CD4-positive, alpha-beta T cell treated with Interleukin-21 for 1 hour (primary cell): Measurements from ENCODE around the gene USP36.
A peak's percentile ranks its signal among the peaks of the same experiment; 100 is the strongest.
"Not testable (repeated sequence)": the region's sequence is repeated elsewhere in the genome, so short reads cannot be mapped to it uniquely, and the experiment has no call there.

Experiments used
- DNase-seq: peaks from one replicate; pipeline ENCODE4 v3.0.0-alpha.2; 2020

Gene USP36

GRCh38 chr17:78789149-78789662 lies 51.4 kb downstream of the USP36 start:
- DNase-seq = peak; percentile 35

DNA sequence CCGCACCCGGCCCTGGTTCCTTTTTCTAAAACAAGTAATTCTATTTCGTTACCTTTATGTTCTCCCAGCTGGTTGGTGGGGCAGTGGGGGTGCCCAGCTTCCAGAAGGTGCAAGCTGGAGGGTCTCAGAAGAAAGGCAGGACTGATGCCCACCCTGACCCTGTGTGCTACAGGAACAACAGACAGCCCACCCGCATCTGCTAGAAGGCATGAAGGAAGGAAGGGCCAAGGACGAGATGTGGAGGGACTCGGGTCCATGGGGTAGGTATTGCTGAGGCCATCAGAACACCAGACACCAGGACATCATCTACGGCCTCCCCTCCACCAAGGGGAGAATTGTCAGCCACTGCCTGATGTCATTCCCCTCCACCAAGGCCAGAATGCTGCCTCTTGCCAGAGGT lies 52.2 kb downstream of the USP36 start:
- no peak for DNase-seq

DNA sequence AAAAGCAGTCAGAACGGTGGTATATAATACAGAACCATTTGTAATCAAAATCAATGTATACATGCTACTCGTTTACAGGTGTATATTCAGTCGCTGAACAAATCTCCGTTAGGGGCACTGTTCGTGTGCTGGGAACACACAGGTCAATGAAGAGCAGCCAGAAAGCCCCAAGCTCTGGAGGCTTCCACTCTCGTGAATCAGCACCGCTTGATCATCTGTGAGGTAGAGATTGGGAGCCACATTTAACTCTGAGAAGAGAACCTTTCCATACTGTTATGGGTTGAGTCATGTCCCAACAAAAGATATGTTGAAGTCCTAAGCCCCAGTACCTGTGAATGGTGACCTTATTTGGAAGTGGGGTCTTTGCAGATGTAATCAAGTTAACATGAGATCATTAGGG lies 53.2 kb downstream of the USP36 start:
- no peak for DNase-seq

DNA sequence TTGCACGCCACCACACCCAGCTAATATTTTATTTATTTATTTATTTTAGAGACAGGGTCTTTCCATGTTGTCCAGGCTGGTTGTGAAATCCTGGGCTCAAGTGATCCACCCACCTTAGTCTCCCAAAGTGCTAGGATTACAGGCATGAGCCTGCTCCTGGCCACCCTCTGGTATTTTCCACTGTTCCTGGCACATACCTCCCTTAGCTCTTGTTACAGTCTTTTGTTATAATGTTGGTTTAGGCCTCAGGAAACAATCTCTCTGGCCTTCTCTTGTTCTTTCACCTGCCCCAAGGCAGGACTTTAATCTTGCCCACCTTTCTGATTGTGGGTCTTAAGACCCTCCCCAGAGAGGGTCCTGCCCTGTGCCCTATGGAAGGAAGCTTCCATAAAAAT lies 55.0 kb downstream of the USP36 start:
- no peak for DNase-seq

GRCh38 chr17:78785011-78785662 lies 55.5 kb downstream of the USP36 start:
- peak; percentile 54 for DNase-seq

DNA sequence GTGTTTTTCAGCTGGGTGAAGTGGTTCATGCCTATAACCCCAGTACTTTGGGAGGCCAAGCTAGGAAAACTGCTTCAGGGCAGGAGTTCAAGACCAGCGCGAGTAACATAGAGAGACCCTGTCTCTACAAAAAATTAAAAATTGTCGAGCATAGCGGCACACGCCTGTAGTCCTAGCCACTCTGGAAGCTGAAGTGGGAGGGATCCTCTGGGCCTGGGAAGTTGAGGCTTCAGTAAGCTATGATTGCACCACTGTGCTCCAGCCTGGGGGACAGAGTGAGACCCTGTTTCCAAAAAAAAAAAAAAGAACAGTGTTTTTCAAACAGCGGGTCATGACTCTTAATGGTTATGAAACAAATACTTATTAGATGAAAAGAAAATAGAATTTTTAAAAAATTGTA lies 56.3 kb downstream of the USP36 start:
- DNase-seq = no peak

- DNase-seq = no peak
Measured at GRCh38 chr17:78783711-78784324, 56.8 kb downstream of the USP36 start.

DNA sequence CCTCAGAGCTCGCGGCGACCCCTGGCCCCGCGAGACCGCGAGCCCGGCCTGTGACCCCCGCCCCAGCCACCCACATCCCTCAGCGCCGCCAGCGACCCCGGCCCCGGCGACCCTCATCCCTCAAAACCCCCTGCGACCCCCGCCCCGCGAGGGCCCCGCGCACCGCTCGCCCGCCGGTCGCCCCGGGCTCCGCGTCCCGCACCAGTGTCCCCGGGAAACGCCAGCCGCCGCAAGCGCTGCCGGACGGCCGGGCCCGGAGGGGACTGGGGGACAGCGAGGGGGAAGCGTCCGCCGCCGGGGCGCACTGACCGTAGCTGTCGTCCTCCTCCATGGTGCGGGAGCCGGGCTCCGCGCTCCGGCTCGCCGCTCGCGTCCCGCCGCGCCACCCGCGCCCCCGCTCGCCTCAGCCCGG lies 58.7 kb downstream of the USP36 start, which contains the start of gene CYTH1:
CYTH1 (minus strand) TSS at position 381 of the 412 bp plus-strand sequence; CDS start at position 331, 50 bp downstream.
- DNase-seq = no peak

GRCh38 chr17:78781104-78781892 lies 59.3 kb downstream of the USP36 start:
- peak; percentile 46 for DNase-seq

DNA sequence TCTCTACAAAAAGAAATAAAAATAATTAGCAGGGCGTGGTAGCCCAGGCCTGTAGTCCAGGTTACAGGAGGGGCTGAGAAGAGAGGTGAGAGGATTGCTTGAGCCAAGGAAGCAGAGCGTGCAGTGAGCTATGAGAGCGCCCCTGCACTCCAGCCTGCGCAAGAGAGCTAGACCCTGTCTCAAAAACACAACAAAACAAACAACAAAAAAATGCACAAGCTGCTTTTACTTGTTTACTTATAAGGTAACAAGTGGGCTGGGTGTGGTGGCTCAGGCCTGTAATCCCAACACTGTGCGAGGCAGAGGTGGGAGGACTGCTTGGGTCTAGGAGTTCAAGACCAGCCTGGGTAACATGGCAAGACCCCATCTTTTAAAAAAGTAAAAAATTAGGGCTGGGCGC lies 60.3 kb downstream of the USP36 start:
- DNase-seq = no peak

- DNase-seq = peak; percentile 85
Measured at GRCh38 chr17:78779850-78780249, 60.8 kb downstream of the USP36 start.

- DNase-seq = not testable (repeated sequence)
Measured at GRCh38 chr17:78779286-78779651, 61.3 kb downstream of the USP36 start.

DNA sequence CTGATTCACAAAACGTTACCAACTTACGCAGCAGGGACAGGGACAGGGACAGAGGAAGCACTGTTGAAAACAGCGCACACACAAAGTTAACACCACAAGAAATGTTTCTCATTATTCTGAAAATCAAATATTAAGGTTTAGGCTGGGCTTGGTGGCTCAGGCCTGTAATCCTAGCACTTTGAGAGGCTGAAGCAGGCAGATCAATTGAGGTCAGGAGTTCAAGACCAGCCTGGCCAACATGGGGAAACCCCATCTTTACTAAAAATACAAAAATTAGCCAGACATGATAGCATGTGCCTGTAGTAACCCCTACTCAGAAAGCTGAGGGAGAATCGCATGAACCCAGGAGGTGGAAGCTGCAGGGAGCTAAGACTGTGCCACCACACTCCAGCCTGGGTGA lies 62.7 kb downstream of the USP36 start:
- peak; percentile 64 for DNase-seq

DNA sequence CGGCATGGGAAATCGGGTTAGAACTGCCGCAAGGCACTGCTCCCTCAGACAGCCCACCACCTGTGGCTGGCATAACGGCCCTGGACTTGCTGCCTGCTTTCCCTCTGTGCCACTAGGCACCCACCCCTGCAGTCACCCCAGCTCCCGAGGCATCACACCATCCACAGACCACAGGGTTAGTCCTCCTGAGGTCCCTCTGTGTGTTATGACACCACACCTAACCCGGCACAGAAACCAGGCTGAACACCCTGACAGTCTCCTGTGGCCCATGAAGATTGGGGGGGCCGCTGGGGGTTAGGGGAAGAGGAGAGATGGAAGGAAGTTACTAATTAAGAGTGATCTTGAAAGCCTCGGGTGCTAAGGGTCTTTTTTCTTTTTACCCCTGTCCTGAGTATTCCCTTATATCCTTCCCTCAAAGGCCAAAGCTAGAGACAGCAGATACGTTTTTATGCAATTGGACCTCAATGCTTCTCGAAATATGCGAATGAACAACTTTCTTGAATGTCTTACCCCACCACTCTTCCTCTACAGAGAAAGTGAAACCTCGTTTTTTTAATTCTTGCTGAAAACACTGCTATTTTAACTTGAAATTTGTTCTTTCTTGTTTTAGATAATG lies 65.5 kb downstream of the USP36 start:
- DNase-seq = peak; percentile 73

- DNase-seq = no peak
Measured at GRCh38 chr17:78774453-78774852, 66.2 kb downstream of the USP36 start.

DNA sequence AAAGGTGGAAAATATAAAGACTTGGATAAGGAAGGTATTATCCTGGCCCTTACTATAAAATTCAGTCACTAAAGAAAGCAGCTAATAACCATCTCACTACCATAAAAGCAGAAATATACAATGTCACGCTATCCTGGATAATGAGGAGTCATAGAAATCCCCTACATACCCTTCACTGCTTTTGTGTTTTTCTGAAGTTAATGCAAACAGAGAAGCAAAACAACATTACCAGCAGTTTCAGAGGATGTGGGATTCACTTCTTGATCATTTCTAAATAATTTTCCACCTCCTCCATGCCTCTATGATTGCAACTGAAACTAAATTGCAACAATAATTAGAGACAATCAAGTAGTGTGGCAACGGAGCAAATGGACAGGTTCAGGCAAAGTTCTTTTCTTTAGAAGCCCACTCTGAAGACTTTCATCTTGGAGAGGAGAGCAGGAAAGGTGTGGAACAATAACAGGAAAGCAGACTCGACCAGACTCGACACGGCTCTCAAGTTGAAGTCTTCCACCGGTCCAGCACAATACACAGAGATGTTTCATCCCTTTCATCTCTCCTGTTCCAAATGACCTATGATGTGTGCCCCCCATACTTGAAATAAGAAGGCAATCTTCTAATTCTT lies 68.7 kb downstream of the USP36 start:
- peak; percentile 46 for DNase-seq

- peak; percentile 44 for DNase-seq
Measured at GRCh38 chr17:78769196-78769773, 71.3 kb downstream of the USP36 start.

DNA sequence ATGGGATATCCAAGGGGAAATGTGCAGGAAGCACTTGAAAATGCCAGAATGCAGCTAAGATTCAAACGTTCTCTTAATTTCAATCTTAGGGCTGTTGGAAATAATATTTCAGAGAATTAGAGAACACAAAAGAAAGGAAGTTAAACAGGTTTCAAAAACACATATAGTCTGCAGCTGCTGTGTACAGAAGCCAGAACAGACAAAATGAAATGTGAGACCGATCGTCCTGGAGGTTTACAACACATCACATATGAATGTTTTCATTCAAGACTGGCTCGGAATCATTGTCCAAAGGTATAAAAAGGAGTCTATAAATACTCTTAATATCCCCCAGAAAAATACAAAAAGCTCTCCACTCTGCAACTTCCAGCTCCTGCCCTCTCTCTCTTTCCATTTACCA lies 72.8 kb downstream of the USP36 start:
- no peak for DNase-seq

DNA sequence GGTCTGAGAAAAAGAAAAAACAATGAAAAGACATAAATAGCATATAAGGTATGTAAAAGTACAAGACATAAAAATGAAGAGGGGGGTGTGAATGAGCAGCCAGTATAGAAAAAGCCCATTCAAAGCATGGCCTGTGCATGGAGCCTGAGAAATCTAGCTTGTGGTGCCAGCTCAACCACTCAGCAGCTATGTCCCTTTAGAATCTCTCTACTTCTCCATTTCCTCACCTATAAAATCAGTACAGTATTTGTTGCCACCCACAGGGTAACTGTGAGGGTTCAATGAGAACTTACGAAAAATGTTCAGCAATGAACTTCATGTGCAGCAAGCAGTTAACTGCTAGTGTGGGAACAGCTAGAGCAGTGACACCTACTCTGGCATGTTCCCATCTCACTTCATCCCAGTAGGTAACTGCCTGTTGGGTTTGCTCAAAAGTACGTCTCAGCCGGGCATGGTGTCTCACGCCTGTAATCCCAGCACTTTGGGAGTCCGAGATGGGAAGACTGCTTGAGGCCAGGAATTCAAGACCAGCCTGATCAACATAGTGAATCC lies 73.8 kb downstream of the USP36 start:
- DNase-seq = no peak

DNA sequence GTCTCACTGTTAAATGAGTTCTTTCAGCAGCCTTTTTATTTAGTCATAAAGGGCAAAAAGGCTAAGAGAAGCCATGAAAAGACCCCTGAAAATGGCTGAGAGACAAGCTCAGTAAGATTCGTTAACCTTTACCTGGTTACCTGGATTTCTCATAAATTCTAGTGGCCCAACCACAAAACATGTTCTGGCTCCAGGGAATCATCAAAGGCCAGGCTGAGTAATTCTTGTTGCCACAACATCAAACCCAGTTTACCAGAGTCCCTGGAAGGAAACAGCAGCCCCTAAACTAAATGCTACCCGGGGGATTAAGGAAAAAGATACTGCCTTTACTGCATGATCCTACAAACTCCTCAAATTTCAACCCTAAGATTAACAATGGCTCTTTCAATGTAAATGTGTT lies 74.4 kb downstream of the USP36 start:
- no peak for DNase-seq

DNA sequence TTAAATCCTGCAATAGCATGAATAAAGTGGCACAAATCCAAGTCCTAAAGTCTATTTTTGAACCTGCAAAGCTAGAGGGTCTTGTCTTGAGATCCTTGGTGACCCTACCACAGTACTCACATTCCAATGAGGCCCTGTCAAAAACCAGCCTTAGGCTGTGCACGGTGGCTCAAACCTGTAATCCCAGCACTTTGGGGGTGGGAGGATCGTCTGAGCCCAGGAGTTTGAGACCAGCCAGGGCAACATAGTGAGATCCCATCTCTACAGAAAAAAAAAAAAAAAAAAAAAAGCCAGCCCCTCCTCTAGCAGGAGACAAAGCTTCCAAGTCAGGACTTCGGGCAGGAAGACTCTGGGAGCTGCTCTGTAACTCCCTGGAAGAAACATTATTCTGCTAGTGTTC lies 74.8 kb downstream of the USP36 start:
- no peak for DNase-seq

- DNase-seq = no peak
Measured at GRCh38 chr17:78764871-78765270, 75.7 kb downstream of the USP36 start.
